Measurements from ENCODE around the gene SRPK3.

GRCh38 chrX:153777261-153778090 is 3.4 kb upstream of the SRPK3 start:
- TF ChIP-seq, protein P1, sequence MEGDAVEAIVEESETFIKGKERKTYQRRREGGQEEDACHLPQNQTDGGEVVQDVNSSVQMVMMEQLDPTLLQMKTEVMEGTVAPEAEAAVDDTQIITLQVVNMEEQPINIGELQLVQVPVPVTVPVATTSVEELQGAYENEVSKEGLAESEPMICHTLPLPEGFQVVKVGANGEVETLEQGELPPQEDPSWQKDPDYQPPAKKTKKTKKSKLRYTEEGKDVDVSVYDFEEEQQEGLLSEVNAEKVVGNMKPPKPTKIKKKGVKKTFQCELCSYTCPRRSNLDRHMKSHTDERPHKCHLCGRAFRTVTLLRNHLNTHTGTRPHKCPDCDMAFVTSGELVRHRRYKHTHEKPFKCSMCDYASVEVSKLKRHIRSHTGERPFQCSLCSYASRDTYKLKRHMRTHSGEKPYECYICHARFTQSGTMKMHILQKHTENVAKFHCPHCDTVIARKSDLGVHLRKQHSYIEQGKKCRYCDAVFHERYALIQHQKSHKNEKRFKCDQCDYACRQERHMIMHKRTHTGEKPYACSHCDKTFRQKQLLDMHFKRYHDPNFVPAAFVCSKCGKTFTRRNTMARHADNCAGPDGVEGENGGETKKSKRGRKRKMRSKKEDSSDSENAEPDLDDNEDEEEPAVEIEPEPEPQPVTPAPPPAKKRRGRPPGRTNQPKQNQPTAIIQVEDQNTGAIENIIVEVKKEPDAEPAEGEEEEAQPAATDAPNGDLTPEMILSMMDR (IDR thresholded peaks at IDR 0.05), result no peak
- no peak for TF ChIP-seq EZH2 (IDR thresholded peaks at IDR 0.05; ENCODE audit: borderline replicate concordance, insufficient read depth, low read depth, low read length, poor library complexity, severe bottlenecking)

All from B cell (primary cell).